Glomerular visceral epithelial cell (primary cell): ENCODE results near the gene KCNH1.

Experiments
- DNase-seq: peaks from one replicate; pipeline ENCODE4 v3.0.0-alpha.2; 2016; ENCODE audit errors: extremely low spot score

The KCNH1 gene

GRCh38 chr1:210857705-210858104 lies 276.2 kb downstream of the KCNH1 start:
- no peak for DNase-seq

- DNase-seq, result no peak
These were observed 276.7 kb downstream of the KCNH1 start for GRCh38 chr1:210857146-210857663.

GRCh38 chr1:210855440-210855839 lies 278.5 kb downstream of the KCNH1 start:
- DNase-seq, result no peak

- no peak for DNase-seq
These were observed 280.7 kb downstream of the KCNH1 start for GRCh38 chr1:210853276-210853675.

- DNase-seq, result no peak
These were observed 283.4 kb downstream of the KCNH1 start for GRCh38 chr1:210850556-210850955.

GRCh38 chr1:210848474-210848873 lies 285.5 kb downstream of the KCNH1 start:
- no peak for DNase-seq

- DNase-seq, result no peak
These were observed 291.9 kb downstream of the KCNH1 start for GRCh38 chr1:210841926-210842625.

GRCh38 chr1:210830034-210831028 lies 303.6 kb downstream of the KCNH1 start:
- no peak for DNase-seq

- DNase-seq, result peak; percentile 8
These were observed 304.9 kb downstream of the KCNH1 start for GRCh38 chr1:210828996-210829596.

GRCh38 chr1:210827481-210827880 lies 306.5 kb downstream of the KCNH1 start:
- no peak for DNase-seq

GRCh38 chr1:210826686-210827085 lies 307.3 kb downstream of the KCNH1 start:
- DNase-seq, result no peak

GRCh38 chr1:210822932-210823331 lies 311.0 kb downstream of the KCNH1 start:
- no peak for DNase-seq

GRCh38 chr1:210822241-210822640 lies 311.7 kb downstream of the KCNH1 start:
- no peak for DNase-seq

- no peak for DNase-seq
These were observed 312.3 kb downstream of the KCNH1 start for GRCh38 chr1:210821615-210822014.

- DNase-seq, result no peak
These were observed 314.7 kb downstream of the KCNH1 start for GRCh38 chr1:210819266-210819665.

GRCh38 chr1:210817385-210818275 lies 316.3 kb downstream of the KCNH1 start:
- no peak for DNase-seq

- DNase-seq, result no peak
These were observed 318.1 kb downstream of the KCNH1 start for GRCh38 chr1:210815641-210816550.

- DNase-seq, result no peak
These were observed 319.4 kb downstream of the KCNH1 start for GRCh38 chr1:210814382-210815123.

GRCh38 chr1:210801501-210801900 lies 332.4 kb downstream of the KCNH1 start:
- no peak for DNase-seq
